ENCODE measurements around the gene POLD1.
"Not testable (repeated sequence)": the region's sequence is repeated elsewhere in the genome, so short reads cannot be mapped to it uniquely, and the experiment has no call there.

DNA sequence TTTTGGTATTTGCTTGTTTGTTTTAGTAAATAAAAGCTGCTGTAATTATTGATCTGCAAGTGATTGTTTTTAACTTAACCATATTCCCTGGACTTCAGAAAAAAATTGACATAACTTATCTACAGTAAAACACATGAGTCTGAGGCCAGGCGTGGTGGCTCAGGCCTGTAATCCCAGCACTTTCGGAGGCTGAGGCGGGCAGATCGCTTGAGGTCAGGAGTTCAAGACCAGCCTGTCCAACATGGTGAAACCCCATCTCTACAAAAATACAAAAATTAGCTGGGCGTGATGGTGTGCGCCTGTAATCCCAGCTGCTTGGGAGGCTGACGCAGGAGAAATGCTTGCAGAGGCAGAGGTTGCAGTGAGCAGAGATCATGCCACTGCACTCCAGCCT lies 30.7 kb upstream of the POLD1 start:
- TF ChIP-seq, protein P1, sequence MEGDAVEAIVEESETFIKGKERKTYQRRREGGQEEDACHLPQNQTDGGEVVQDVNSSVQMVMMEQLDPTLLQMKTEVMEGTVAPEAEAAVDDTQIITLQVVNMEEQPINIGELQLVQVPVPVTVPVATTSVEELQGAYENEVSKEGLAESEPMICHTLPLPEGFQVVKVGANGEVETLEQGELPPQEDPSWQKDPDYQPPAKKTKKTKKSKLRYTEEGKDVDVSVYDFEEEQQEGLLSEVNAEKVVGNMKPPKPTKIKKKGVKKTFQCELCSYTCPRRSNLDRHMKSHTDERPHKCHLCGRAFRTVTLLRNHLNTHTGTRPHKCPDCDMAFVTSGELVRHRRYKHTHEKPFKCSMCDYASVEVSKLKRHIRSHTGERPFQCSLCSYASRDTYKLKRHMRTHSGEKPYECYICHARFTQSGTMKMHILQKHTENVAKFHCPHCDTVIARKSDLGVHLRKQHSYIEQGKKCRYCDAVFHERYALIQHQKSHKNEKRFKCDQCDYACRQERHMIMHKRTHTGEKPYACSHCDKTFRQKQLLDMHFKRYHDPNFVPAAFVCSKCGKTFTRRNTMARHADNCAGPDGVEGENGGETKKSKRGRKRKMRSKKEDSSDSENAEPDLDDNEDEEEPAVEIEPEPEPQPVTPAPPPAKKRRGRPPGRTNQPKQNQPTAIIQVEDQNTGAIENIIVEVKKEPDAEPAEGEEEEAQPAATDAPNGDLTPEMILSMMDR (IDR thresholded peaks at IDR 0.05 in 8 of 11, conservative IDR thresholded peaks at IDR 0.05 in 3 of 11), result not testable (repeated sequence)
- not testable (repeated sequence) for TF ChIP-seq POLR2A (IDR thresholded peaks at IDR 0.05)
